Muscle layer of duodenum (tissue), 2 donors: ENCODE measurements around the gene GAL3ST3.

Experiments
- H3K27ac ChIP-seq: one replicate; pipeline ENCODE4 v1.7.0; 2013; ENCODE audit warnings: mild to moderate bottlenecking, low read length
- H3K27me3 ChIP-seq: one replicate; pipeline ENCODE4 v1.7.0; 2013; ENCODE audit warnings: low read depth, mild to moderate bottlenecking, control low read depth, low read length
- H3K36me3 ChIP-seq, 2 donors: one replicate each; pipeline ENCODE4 v1.7.0; 2013; ENCODE audit warnings: low read length in 2 of 2, control low read depth in 1 of 2, mild to moderate bottlenecking in 1 of 2; ENCODE audit not compliant: insufficient read depth in 2 of 2, control insufficient read depth in 1 of 2
- H3K4me1 ChIP-seq, 2 donors: one replicate each; pipeline ENCODE4 v1.7.0; 2013; ENCODE audit warnings: low read length in 2 of 2, mild to moderate bottlenecking in 2 of 2, control low read depth in 1 of 2, moderate library complexity in 1 of 2; ENCODE audit not compliant: insufficient read depth in 2 of 2, control insufficient read depth in 1 of 2
- H3K4me3 ChIP-seq, 2 donors: one replicate each; pipeline ENCODE4 v1.7.0; 2013; ENCODE audit warnings: low read length in 2 of 2, low read depth in 1 of 2, mild to moderate bottlenecking in 1 of 2
- H3K9me3 ChIP-seq, 2 donors: one replicate each; pipeline ENCODE4 v1.7.0; 2013; ENCODE audit warnings: low read length in 2 of 2, control low read depth in 1 of 2, mild to moderate bottlenecking in 1 of 2; ENCODE audit not compliant: control insufficient read depth in 1 of 2
- donor health status: healthy.

GAL3ST3 gene

GRCh38 chr11:66008468-66009101 is 40.4 kb downstream of the GAL3ST3 start:
- Histone ChIP-seq H3K27ac (no peak overlapping the region), H3K4me3 (no peak overlapping the region), H3K27me3 (peaks cover 10% of the 10 kb centered on the region), H3K4me1 (peaks cover 0 to 4% of the 10 kb centered on the region in 2 donors), H3K36me3 (peaks cover 12 to 17% of the 10 kb centered on the region in 2 donors), H3K9me3 (no peaks in the 10 kb centered on the region)

DNA sequence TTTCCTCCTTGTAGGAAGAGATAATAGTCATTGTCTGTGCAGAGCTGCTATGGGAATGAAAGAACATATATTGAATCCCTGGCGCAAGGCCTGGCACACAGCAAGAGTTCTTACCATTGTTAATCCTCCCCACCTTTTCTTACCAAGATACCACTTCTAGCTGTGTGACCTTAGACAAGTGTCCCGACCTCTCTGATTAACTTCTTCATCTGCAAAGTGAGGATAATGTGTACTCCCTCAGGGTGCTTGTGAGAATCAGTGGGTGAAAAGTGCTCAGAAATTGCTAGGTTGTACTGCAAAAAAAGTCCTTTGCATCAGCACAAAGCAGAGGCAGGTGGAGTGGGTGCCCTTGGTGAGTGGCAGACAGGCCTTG is 40.9 kb downstream of the GAL3ST3 start:
- peaks cover 4 to 10% of the 10 kb centered on the region in 2 donors for H3K4me1 ChIP-seq
- no peaks in the 10 kb centered on the region for H3K9me3 ChIP-seq
- no peak overlapping the region for H3K4me3 ChIP-seq
- H3K36me3 ChIP-seq, result peaks cover 12 to 17% of the 10 kb centered on the region in 2 donors
- no peak overlapping the region for H3K27ac ChIP-seq
- peaks cover 4% of the 10 kb centered on the region for H3K27me3 ChIP-seq

GRCh38 chr11:66007201-66007634 is 41.7 kb downstream of the GAL3ST3 start:
- Histone ChIP-seq H3K27ac (no peak overlapping the region), H3K27me3 (no peaks in the 10 kb centered on the region), H3K9me3 (no peaks in the 10 kb centered on the region), H3K36me3 (peaks cover 12 to 17% of the 10 kb centered on the region in 2 donors), H3K4me1 (peaks cover 5 to 9% of the 10 kb centered on the region in 2 donors), H3K4me3 (no peak overlapping the region)

DNA sequence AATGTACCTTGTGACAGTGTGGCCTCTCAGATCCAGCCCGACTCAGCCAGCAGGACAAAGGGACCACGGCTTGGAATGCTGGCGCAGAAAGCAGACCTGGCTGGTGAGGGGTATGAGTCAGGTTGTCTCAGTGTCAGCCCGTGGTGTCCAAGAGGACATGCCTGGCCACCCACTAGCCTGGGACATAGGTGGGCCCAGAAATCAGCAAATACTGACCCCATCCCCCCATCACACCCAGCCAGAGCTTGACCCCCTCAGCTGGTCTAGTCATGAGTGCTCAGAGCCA is 42.1 kb downstream of the GAL3ST3 start:
- no peaks in the 10 kb centered on the region for H3K9me3 ChIP-seq
- H3K4me3 ChIP-seq, result no peak overlapping the region
- peaks cover 5 to 9% of the 10 kb centered on the region in 2 donors for H3K4me1 ChIP-seq
- no peak overlapping the region for H3K27ac ChIP-seq
- H3K36me3 ChIP-seq, result peaks cover 12 to 18% of the 10 kb centered on the region in 2 donors
- no peaks in the 10 kb centered on the region for H3K27me3 ChIP-seq

- Histone ChIP-seq H3K27me3 (no peaks in the 10 kb centered on the region), H3K4me1 (peaks cover 5 to 9% of the 10 kb centered on the region in 2 donors), H3K27ac (no peak overlapping the region), H3K36me3 (peaks cover 12 to 21% of the 10 kb centered on the region in 2 donors), H3K4me3 (no peak overlapping the region), H3K9me3 (no peaks in the 10 kb centered on the region)
Observed at GRCh38 chr11:66006134-66006890, 42.6 kb downstream of the GAL3ST3 start.

GRCh38 chr11:66004186-66004585 is 44.8 kb downstream of the GAL3ST3 start:
- Histone ChIP-seq H3K36me3 (peaks cover 23 to 33% of the 10 kb centered on the region in 2 donors), H3K27ac (no peak overlapping the region), H3K4me3 (no peak overlapping the region), H3K4me1 (peaks cover 8 to 26% of the 10 kb centered on the region in 2 donors), H3K9me3 (no peaks in the 10 kb centered on the region), H3K27me3 (no peaks in the 10 kb centered on the region)

GRCh38 chr11:66003291-66003690 is 45.7 kb downstream of the GAL3ST3 start:
- Histone ChIP-seq H3K4me1 (peaks cover 8 to 26% of the 10 kb centered on the region in 2 donors), H3K9me3 (no peaks in the 10 kb centered on the region), H3K27ac (peak overlapping the region; percentile 96), H3K27me3 (no peaks in the 10 kb centered on the region), H3K36me3 (peaks cover 32 to 42% of the 10 kb centered on the region in 2 donors), H3K4me3 (peak overlapping the region; percentile 100)

GRCh38 chr11:66002648-66003225 is 46.2 kb downstream of the GAL3ST3 start:
- Histone ChIP-seq H3K4me1 (peaks cover 8 to 26% of the 10 kb centered on the region in 2 donors), H3K4me3 (peak overlapping the region; percentile 100), H3K27me3 (no peaks in the 10 kb centered on the region), H3K27ac (peak overlapping the region; percentile 96), H3K36me3 (peaks cover 37 to 47% of the 10 kb centered on the region in 2 donors), H3K9me3 (no peaks in the 10 kb centered on the region)

DNA sequence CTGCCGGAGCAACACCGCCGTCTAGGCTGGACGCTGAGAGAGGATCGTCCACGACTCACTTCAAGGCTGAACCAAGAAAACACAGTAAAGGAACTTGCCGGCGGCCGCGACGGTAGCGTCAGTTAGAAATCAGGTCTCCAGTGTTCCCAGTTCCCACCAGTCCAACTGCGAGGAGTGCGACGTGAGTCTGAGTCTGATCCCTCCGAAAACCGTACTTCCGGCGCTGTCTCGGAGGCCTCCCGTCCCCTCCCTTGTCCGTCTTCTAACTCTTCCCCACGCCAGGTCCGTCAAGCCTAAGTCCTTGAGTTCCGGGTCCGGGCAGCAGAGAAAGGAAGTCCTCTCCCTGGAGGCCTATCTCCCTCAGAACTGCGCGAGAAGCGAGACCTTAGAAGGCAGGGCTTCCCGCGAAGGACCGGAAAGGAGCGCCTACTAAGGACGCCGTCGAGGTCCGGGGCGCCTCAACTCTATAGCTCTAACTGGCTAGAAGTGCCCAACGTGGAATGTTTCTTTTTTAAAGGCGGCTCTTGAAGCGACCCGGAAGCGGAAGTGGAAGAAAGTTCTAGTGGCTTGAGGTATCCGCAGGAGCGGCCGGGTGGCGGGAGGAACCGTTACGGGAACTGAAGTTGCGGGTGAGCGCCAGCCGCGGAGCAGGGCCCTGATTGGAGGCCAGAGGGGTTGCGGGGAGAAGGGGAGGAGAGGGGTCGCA is 46.9 kb downstream of the GAL3ST3 start, which contains the start of the genes BANF1 and EIF1AD:
Gene BANF1, plus strand, starts transcription at position 562 of the 706 bp plus-strand sequence. CDS start 748 bp downstream, outside the sequence.
Gene EIF1AD, minus strand, starts transcription at position 216 of the 706 bp plus-strand sequence. CDS start 1,768 bp downstream, outside the sequence.
- H3K36me3 ChIP-seq, result peaks cover 43 to 54% of the 10 kb centered on the region in 2 donors

GRCh38 chr11:65997286-65997685 is 51.7 kb downstream of the GAL3ST3 start:
- no peak overlapping the region for H3K4me3 ChIP-seq
- peaks cover 31 to 43% of the 10 kb centered on the region in 2 donors for H3K36me3 ChIP-seq
- no peak overlapping the region for H3K27ac ChIP-seq
- no peaks in the 10 kb centered on the region for H3K9me3 ChIP-seq
- no peaks in the 10 kb centered on the region for H3K27me3 ChIP-seq
- H3K4me1 ChIP-seq, result peaks cover 3 to 16% of the 10 kb centered on the region in 2 donors

More for the DNA sequence above, 46.9 kb downstream of the GAL3ST3 start, which contains the start of the genes BANF1 and EIF1AD:
- peaks cover 8 to 26% of the 10 kb centered on the region in 2 donors for H3K4me1 ChIP-seq
- no peaks in the 10 kb centered on the region for H3K9me3 ChIP-seq
- H3K27ac ChIP-seq, result peak within 1 kb of the TSS; percentile 96
- H3K4me3 ChIP-seq, result peak within 1 kb of the TSS; percentile 100
- no peaks in the 10 kb centered on the region for H3K27me3 ChIP-seq

DNA sequence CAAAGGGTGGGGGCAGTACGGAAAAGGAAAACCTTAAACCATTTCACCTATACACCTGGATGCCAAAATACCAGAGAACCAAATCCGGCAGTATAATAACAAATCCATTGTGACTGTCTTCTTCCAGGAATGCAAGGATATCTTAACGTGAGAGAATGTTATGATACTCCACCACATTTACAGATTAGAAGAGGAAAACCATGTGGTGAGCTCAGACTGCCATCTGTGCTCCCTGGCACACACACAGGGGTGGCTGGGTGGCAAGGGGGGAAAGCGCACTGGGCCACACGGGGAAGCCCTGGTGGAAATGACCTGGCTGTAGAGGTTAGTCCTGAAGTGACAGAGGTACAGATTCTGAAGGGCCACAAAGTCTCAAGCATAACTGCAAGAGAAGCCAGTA is 56.9 kb downstream of the GAL3ST3 start:
- Histone ChIP-seq H3K4me1 (peaks cover 0 to 2% of the 10 kb centered on the region in 2 donors), H3K4me3 (no peak overlapping the region)

More for the DNA sequence above, 56.9 kb downstream of the GAL3ST3 start:
- Histone ChIP-seq H3K36me3 (peaks cover 0 to 5% of the 10 kb centered on the region in 2 donors), H3K9me3 (no peaks in the 10 kb centered on the region), H3K27ac (no peak overlapping the region), H3K27me3 (no peaks in the 10 kb centered on the region)
